SU-DHL-6 (cell line): ENCODE results near the gene PLXNA2.

Source experiments
- CTCF ChIP-seq: fragments of 200-600 bp; sonication (generic); IDR thresholded peaks from one replicate; pipeline ENCODE4 v1.5.1; 2017; ENCODE audit warnings: antibody characterized with exemption, mild to moderate bottlenecking, low read length, moderate library complexity; ENCODE audit not compliant: insufficient read depth, poor library complexity, severe bottlenecking
- EZH2phosphoT487 ChIP-seq: fragments of 200-600 bp; sonication (generic), shearing (Covaris generic); conservative IDR thresholded peaks from 2 replicates; pipeline ENCODE4 v1.6.1; 2018; ENCODE audit warnings: mild to moderate bottlenecking, antibody characterized with exemption, low read length, moderate library complexity, mixed read lengths

- no peak for TF ChIP-seq EZH2phosphoT487
- TF ChIP-seq CTCF: no peak
Measured at GRCh38 chr1:208181364-208181763, 62.8 kb downstream of the PLXNA2 start.
